ENCODE measurements around the gene RALB. TPM values are rescaled to one million over a fixed set of nuclear protein-coding genes. Genes with fewer than 3 reads are reported as not detected.

Gene RALB
- total RNA-seq, 1 experiment from 2014 or later: 7.2 TPM

- peak; percentile 91 for DNase-seq
- Histone ChIP-seq H3K36me3 (ENCODE audit: insufficient read depth, low read length) (no peaks in the 10 kb centered on the region), H3K27me3 (ENCODE audit: low read length) (no peaks in the 10 kb centered on the region), H3K79me2 (ENCODE audit: low read length) (0 out of 2 replicates have a peak, but pooled peaks cover 7% of the 10 kb centered on the region), H3K9ac (ENCODE audit: low read length) (peak within 1 kb of the TSS; percentile 75), H4K20me1 (ENCODE audit: insufficient read depth, low read depth, low read length) (no peaks in the 10 kb centered on the region), H3K27ac (ENCODE audit: low read length) (no peak within 1 kb of the TSS), H3K4me3 (ENCODE audit: low read length) (peak within 1 kb of the TSS; percentile 76), H3K4me2 (ENCODE audit: low read depth, low read length, poor library complexity, severe bottlenecking) (peak within 1 kb of the TSS; percentile 88), H2AFZ (ENCODE audit: low read length) (peak within 1 kb of the TSS; percentile 98), H3K9me3 (ENCODE audit: low read length) (no peaks in the 10 kb centered on the region), H3K9me2 (replicated peaks; ENCODE audit: insufficient read depth, low read length) (no peaks in the 10 kb centered on the region), H3K4me1 (ENCODE audit: low read length) (peaks cover 25% of the 10 kb centered on the region)
These were observed 29.4 kb upstream of the RALB start, which contains the start of gene TMEM185B for GRCh38 chr2:120223034-120223912. Gene TMEM185B, minus strand, starts transcription at chr2:120223400. Its CDS starts 424 bp downstream, at chr2:120222976.

DNA sequence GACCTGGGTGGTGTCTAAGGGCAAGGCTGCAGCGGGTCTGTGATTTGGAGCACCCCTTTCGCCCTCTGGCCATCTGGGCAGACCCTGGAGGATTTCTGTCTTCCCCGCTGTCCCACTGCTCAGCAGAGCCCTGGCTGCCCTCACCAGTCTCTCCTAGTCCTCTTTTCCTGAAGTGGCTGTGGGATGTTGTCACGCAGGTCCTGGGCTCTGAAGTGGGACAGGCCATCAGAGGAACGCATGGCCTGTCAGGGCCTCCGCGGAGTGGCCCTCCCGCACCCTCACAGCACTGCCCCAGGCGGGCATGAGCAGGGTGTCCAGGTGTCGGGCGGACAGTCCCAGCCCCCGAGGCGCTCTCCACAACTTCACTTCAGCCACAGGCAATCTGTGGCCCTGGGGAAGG, 28.4 kb upstream of the RALB start:
- Histone ChIP-seq H3K27me3 (ENCODE audit: low read length) (no peaks in the 10 kb centered on the region), H3K4me3 (ENCODE audit: low read length) (peak overlapping the region; percentile 76), H3K79me2 (ENCODE audit: low read length) (0 out of 2 replicates have a peak, but pooled peaks cover 7% of the 10 kb centered on the region), H3K36me3 (ENCODE audit: insufficient read depth, low read length) (no peaks in the 10 kb centered on the region), H3K27ac (ENCODE audit: low read length) (no peak overlapping the region), H3K9ac (ENCODE audit: low read length) (peak overlapping the region; percentile 75), H3K9me2 (replicated peaks; ENCODE audit: insufficient read depth, low read length) (no peaks in the 10 kb centered on the region), H4K20me1 (ENCODE audit: insufficient read depth, low read depth, low read length) (no peaks in the 10 kb centered on the region), H3K4me1 (ENCODE audit: low read length) (peaks cover 34% of the 10 kb centered on the region), H3K4me2 (ENCODE audit: low read depth, low read length, poor library complexity, severe bottlenecking) (peak overlapping the region; percentile 88), H3K9me3 (ENCODE audit: low read length) (no peaks in the 10 kb centered on the region), H2AFZ (ENCODE audit: low read length) (no peak overlapping the region)
- DNase-seq: no peak

- Histone ChIP-seq H3K79me2 (ENCODE audit: low read length) (0 out of 2 replicates have a peak, but pooled peaks cover 7% of the 10 kb centered on the region), H3K27me3 (ENCODE audit: low read length) (no peaks in the 10 kb centered on the region), H4K20me1 (ENCODE audit: insufficient read depth, low read depth, low read length) (no peaks in the 10 kb centered on the region), H2AFZ (ENCODE audit: low read length) (no peak overlapping the region), H3K36me3 (ENCODE audit: insufficient read depth, low read length) (no peaks in the 10 kb centered on the region), H3K4me3 (ENCODE audit: low read length) (no peak overlapping the region), H3K4me1 (ENCODE audit: low read length) (peaks cover 34% of the 10 kb centered on the region), H3K9me3 (ENCODE audit: low read length) (no peaks in the 10 kb centered on the region), H3K27ac (ENCODE audit: low read length) (no peak overlapping the region), H3K9ac (ENCODE audit: low read length) (no peak overlapping the region), H3K9me2 (replicated peaks; ENCODE audit: insufficient read depth, low read length) (no peaks in the 10 kb centered on the region), H3K4me2 (ENCODE audit: low read depth, low read length, poor library complexity, severe bottlenecking) (no peak overlapping the region)
- no peak for DNase-seq
These were observed 27.7 kb upstream of the RALB start for GRCh38 chr2:120224735-120225548.

DNA sequence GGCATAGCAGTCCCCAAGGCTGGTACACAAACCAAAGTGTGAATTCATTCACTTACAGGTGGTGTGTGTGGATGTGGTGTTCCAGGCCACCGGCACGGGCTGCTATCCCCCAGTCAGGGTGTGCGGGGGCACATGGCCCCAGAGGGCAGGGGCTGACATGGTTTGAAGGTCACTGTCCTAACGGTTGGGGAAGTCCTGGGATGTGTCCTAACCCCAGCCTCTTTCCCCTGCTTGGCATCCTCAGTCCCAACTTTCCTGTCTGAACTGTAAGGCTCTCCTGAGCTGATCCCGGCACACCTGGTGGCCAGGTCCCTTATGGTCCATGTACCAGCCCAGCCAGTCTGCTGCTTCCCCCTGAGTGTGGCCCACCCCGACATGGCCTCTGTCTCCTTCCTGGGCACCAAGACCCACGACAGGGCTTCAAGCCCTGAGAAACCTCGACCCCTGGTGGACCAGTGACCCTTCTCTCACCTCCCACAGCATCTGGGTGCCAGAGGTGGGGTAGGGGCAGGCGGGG, 27.0 kb upstream of the RALB start:
- Histone ChIP-seq H3K4me1 (ENCODE audit: low read length) (peaks cover 34% of the 10 kb centered on the region), H3K79me2 (ENCODE audit: low read length) (0 out of 2 replicates have a peak, but pooled peaks cover 7% of the 10 kb centered on the region)
- DNase-seq: no peak

GRCh38 chr2:120226316-120226715, 26.3 kb upstream of the RALB start:
- H3K27ac ChIP-seq (ENCODE audit: low read length): no peak overlapping the region
- H3K4me2 ChIP-seq (ENCODE audit: low read depth, low read length, poor library complexity, severe bottlenecking): no peak overlapping the region
- H3K9ac ChIP-seq (ENCODE audit: low read length): no peak overlapping the region
- H3K79me2 ChIP-seq (ENCODE audit: low read length): 0 out of 2 replicates have a peak, but pooled peaks cover 7% of the 10 kb centered on the region
- H4K20me1 ChIP-seq (ENCODE audit: insufficient read depth, low read depth, low read length): no peaks in the 10 kb centered on the region
- no peaks in the 10 kb centered on the region for H3K9me3 ChIP-seq (ENCODE audit: low read length)
- H3K9me2 ChIP-seq (replicated peaks; ENCODE audit: insufficient read depth, low read length): no peaks in the 10 kb centered on the region
- no peak overlapping the region for H2AFZ ChIP-seq (ENCODE audit: low read length)
- H3K4me1 ChIP-seq (ENCODE audit: low read length): peaks cover 34% of the 10 kb centered on the region
- H3K27me3 ChIP-seq (ENCODE audit: low read length): no peaks in the 10 kb centered on the region
- H3K4me3 ChIP-seq (ENCODE audit: low read length): no peak overlapping the region
- H3K36me3 ChIP-seq (ENCODE audit: insufficient read depth, low read length): no peaks in the 10 kb centered on the region
- DNase-seq: no peak

More for the DNA sequence above, 27.0 kb upstream of the RALB start:
- Histone ChIP-seq H4K20me1 (ENCODE audit: insufficient read depth, low read depth, low read length) (no peaks in the 10 kb centered on the region), H3K4me3 (ENCODE audit: low read length) (no peak overlapping the region), H3K9me2 (replicated peaks; ENCODE audit: insufficient read depth, low read length) (no peaks in the 10 kb centered on the region), H3K27me3 (ENCODE audit: low read length) (no peaks in the 10 kb centered on the region), H2AFZ (ENCODE audit: low read length) (no peak overlapping the region), H3K9me3 (ENCODE audit: low read length) (no peaks in the 10 kb centered on the region), H3K27ac (ENCODE audit: low read length) (no peak overlapping the region), H3K9ac (ENCODE audit: low read length) (no peak overlapping the region), H3K36me3 (ENCODE audit: insufficient read depth, low read length) (no peaks in the 10 kb centered on the region), H3K4me2 (ENCODE audit: low read depth, low read length, poor library complexity, severe bottlenecking) (no peak overlapping the region)

- no peaks in the 10 kb centered on the region for H3K9me3 ChIP-seq (ENCODE audit: low read length)
- H3K27ac ChIP-seq (ENCODE audit: low read length): no peak overlapping the region
- H3K9ac ChIP-seq (ENCODE audit: low read length): no peak overlapping the region
- no peaks in the 10 kb centered on the region for H3K27me3 ChIP-seq (ENCODE audit: low read length)
- no peaks in the 10 kb centered on the region for H3K9me2 ChIP-seq (replicated peaks; ENCODE audit: insufficient read depth, low read length)
- no peaks in the 10 kb centered on the region for H4K20me1 ChIP-seq (ENCODE audit: insufficient read depth, low read depth, low read length)
- no peak for DNase-seq
- H3K36me3 ChIP-seq (ENCODE audit: insufficient read depth, low read length): no peaks in the 10 kb centered on the region
- no peak overlapping the region for H2AFZ ChIP-seq (ENCODE audit: low read length)
- H3K4me2 ChIP-seq (ENCODE audit: low read depth, low read length, poor library complexity, severe bottlenecking): no peak overlapping the region
- H3K4me1 ChIP-seq (ENCODE audit: low read length): peaks cover 31% of the 10 kb centered on the region
- H3K79me2 ChIP-seq (ENCODE audit: low read length): 0 out of 2 replicates have a peak, but pooled peaks cover 4% of the 10 kb centered on the region
- no peak overlapping the region for H3K4me3 ChIP-seq (ENCODE audit: low read length)
These were observed 25.3 kb upstream of the RALB start for GRCh38 chr2:120227111-120227991.

- H3K4me1 ChIP-seq (ENCODE audit: low read length): peaks cover 24% of the 10 kb centered on the region
These were observed 24.1 kb upstream of the RALB start for GRCh38 chr2:120228503-120228902.

More at GRCh38 chr2:120228503-120228902, 24.1 kb upstream of the RALB start:
- no peaks in the 10 kb centered on the region for H3K9me2 ChIP-seq (replicated peaks; ENCODE audit: insufficient read depth, low read length)
- DNase-seq: peak; percentile 53
- no peaks in the 10 kb centered on the region for H3K79me2 ChIP-seq (ENCODE audit: low read length)
- H4K20me1 ChIP-seq (ENCODE audit: insufficient read depth, low read depth, low read length): no peaks in the 10 kb centered on the region
- H3K4me3 ChIP-seq (ENCODE audit: low read length): no peak overlapping the region
- H3K36me3 ChIP-seq (ENCODE audit: insufficient read depth, low read length): no peaks in the 10 kb centered on the region
- no peak overlapping the region for H2AFZ ChIP-seq (ENCODE audit: low read length)
- H3K4me2 ChIP-seq (ENCODE audit: low read depth, low read length, poor library complexity, severe bottlenecking): no peak overlapping the region
- H3K9me3 ChIP-seq (ENCODE audit: low read length): no peaks in the 10 kb centered on the region
- H3K27me3 ChIP-seq (ENCODE audit: low read length): no peaks in the 10 kb centered on the region
- no peak overlapping the region for H3K9ac ChIP-seq (ENCODE audit: low read length)
- H3K27ac ChIP-seq (ENCODE audit: low read length): no peak overlapping the region

All from Karpas-422 (cell line).